Panc1 (cell line): ENCODE data around the gene CCDC141.

Source experiments
- POLR2AphosphoS5 ChIP-seq: IDR thresholded peaks from 2 replicates; pipeline ENCODE4 v1.6.1; 2012; ENCODE audit warnings: mild to moderate bottlenecking, low read depth, low read length, moderate library complexity
- TF ChIP-seq, protein P1 (sequence below): fragments of 450-650 bp; IDR thresholded peaks from 2 replicates; pipeline ENCODE4 v1.5.1; 2017; ENCODE audit warnings: mild to moderate bottlenecking
- TF ChIP-seq, protein P2 (sequence below), 2 experiments: IDR thresholded peaks; 2 replicates each; pipeline ENCODE4 v1.6.1; 2011 to 2012; ENCODE audit warnings: low read depth in 2 of 2, control low read depth in 1 of 2, low read length in 1 of 2, mild to moderate bottlenecking in 1 of 2, moderate library complexity in 1 of 2; ENCODE audit not compliant: insufficient read depth in 1 of 2

DNA sequence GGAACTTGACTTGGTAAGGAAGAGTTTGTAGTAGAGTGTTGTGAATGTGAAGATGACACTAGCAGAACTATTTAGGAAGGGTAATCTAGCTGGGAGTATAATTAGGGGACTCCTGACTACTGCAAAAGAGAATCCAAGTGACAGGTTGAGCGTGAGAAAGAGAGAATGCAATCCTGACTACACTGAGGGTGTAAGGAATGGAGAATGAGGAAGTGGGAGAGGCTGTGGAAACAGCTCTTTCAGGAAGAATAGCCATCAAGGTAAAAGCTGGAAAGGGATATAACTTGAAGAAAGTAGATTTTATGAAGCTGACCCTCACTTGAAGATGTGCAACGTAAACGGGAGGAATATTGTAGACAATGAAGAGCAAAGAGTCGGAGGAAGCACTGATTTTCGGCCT lies 201.6 kb downstream of the CCDC141 start:
- TF ChIP-seq, protein P1, sequence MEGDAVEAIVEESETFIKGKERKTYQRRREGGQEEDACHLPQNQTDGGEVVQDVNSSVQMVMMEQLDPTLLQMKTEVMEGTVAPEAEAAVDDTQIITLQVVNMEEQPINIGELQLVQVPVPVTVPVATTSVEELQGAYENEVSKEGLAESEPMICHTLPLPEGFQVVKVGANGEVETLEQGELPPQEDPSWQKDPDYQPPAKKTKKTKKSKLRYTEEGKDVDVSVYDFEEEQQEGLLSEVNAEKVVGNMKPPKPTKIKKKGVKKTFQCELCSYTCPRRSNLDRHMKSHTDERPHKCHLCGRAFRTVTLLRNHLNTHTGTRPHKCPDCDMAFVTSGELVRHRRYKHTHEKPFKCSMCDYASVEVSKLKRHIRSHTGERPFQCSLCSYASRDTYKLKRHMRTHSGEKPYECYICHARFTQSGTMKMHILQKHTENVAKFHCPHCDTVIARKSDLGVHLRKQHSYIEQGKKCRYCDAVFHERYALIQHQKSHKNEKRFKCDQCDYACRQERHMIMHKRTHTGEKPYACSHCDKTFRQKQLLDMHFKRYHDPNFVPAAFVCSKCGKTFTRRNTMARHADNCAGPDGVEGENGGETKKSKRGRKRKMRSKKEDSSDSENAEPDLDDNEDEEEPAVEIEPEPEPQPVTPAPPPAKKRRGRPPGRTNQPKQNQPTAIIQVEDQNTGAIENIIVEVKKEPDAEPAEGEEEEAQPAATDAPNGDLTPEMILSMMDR: no peak
- TF ChIP-seq, protein P2, sequence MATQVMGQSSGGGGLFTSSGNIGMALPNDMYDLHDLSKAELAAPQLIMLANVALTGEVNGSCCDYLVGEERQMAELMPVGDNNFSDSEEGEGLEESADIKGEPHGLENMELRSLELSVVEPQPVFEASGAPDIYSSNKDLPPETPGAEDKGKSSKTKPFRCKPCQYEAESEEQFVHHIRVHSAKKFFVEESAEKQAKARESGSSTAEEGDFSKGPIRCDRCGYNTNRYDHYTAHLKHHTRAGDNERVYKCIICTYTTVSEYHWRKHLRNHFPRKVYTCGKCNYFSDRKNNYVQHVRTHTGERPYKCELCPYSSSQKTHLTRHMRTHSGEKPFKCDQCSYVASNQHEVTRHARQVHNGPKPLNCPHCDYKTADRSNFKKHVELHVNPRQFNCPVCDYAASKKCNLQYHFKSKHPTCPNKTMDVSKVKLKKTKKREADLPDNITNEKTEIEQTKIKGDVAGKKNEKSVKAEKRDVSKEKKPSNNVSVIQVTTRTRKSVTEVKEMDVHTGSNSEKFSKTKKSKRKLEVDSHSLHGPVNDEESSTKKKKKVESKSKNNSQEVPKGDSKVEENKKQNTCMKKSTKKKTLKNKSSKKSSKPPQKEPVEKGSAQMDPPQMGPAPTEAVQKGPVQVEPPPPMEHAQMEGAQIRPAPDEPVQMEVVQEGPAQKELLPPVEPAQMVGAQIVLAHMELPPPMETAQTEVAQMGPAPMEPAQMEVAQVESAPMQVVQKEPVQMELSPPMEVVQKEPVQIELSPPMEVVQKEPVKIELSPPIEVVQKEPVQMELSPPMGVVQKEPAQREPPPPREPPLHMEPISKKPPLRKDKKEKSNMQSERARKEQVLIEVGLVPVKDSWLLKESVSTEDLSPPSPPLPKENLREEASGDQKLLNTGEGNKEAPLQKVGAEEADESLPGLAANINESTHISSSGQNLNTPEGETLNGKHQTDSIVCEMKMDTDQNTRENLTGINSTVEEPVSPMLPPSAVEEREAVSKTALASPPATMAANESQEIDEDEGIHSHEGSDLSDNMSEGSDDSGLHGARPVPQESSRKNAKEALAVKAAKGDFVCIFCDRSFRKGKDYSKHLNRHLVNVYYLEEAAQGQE (IDR thresholded peaks at IDR 0.05; ENCODE audit: insufficient read depth in 1 of 2, low read depth in 2 of 2, low read length in 1 of 2): no peak
- no peak for TF ChIP-seq POLR2AphosphoS5
